Panc1 (cell line): ENCODE results near the gene RUNX1. TPM values are rescaled to one million over a fixed set of nuclear protein-coding genes. Genes with fewer than 3 reads are reported as not detected.

Experiments used
- ATAC-seq: fragments of 200-7000 bp; cut with Tn5 transposase; 2 replicates; pipeline ENCODE4 v1.9.1; 2020; ENCODE audit warnings: mild to moderate bottlenecking, moderate library complexity
- BruUV-seq: library from RNA; stranded (reverse); fragments of 400-500 nt; replicated peaks from 2 replicates; lab custom pipeline; 2021; lab: Mats Ljungman, UMichigan
- CTCF ChIA-PET: fragments of 300-600 bp; sonication (Branson Sonifier 250); formaldehyde crosslinking; loops from one replicate; lab custom pipeline; 2022; ENCODE audit warnings: antibody characterized with exemption; lab: Charles Lee
- POLR2A ChIA-PET: fragments of 300-600 bp; sonication (Branson Sonifier 250); formaldehyde crosslinking; loops from one replicate; lab custom pipeline; 2022; ENCODE audit warnings: antibody characterized with exemption; lab: Charles Lee
- DNase-seq: peaks from one replicate; pipeline ENCODE4 v3.0.0-alpha.2; 2010; ENCODE audit warnings: low read depth, low spot score
- H3K27ac ChIP-seq: 2 replicates; pipeline ENCODE4 v1.5.1; 2011; ENCODE audit warnings: mild to moderate bottlenecking, low read length, inconsistent platforms
- H3K27me3 ChIP-seq: fragments of 200-500 bp; sonication (Bioruptor generic); 2 replicates; pipeline ENCODE4 v1.6.0; 2014; ENCODE audit warnings: low read length, inconsistent platforms; ENCODE audit not compliant: control insufficient read depth, insufficient read depth
- H3K36me3 ChIP-seq: fragments of 200-500 bp; sonication (Bioruptor generic); 2 replicates; pipeline ENCODE4 v1.5.1; 2014; ENCODE audit warnings: inconsistent platforms, mild to moderate bottlenecking, low read length, moderate library complexity; ENCODE audit not compliant: control insufficient read depth, insufficient read depth
- H3K4me1 ChIP-seq: 2 replicates; pipeline ENCODE4 v1.5.1; 2011; ENCODE audit warnings: inconsistent platforms, mild to moderate bottlenecking, low read length, moderate library complexity; ENCODE audit not compliant: control insufficient read depth, insufficient read depth
- H3K4me3 ChIP-seq, 2 experiments: 2 replicates each; pipeline ENCODE4 v1.5.1; 2011 to 2012; ENCODE audit warnings: low read depth in 2 of 2, low read length in 2 of 2, mild to moderate bottlenecking in 2 of 2, inconsistent platforms in 1 of 2, moderate library complexity in 1 of 2
- H3K9me3 ChIP-seq: fragments of 200-500 bp; sonication (Bioruptor generic); 2 replicates; pipeline ENCODE4 v1.5.1; 2014; ENCODE audit warnings: low read depth, mild to moderate bottlenecking, inconsistent platforms, low read length, moderate library complexity; ENCODE audit not compliant: control insufficient read depth, insufficient read depth
- CTCF ChIP-seq: fragments of 450-650 bp; IDR thresholded peaks from 2 replicates; pipeline ENCODE4 v1.5.1; 2017; ENCODE audit warnings: mild to moderate bottlenecking
- POLR2AphosphoS5 ChIP-seq: IDR thresholded peaks from 2 replicates; pipeline ENCODE4 v1.6.1; 2012; ENCODE audit warnings: mild to moderate bottlenecking, low read depth, low read length, moderate library complexity
- REST ChIP-seq, 2 experiments: IDR thresholded peaks; 2 replicates each; pipeline ENCODE4 v1.6.1; 2011 to 2012; ENCODE audit warnings: low read depth in 2 of 2, control low read depth in 1 of 2, low read length in 1 of 2, mild to moderate bottlenecking in 1 of 2, moderate library complexity in 1 of 2; ENCODE audit not compliant: insufficient read depth in 1 of 2
- SIN3A ChIP-seq: IDR thresholded peaks from 2 replicates; pipeline ENCODE4 v1.6.1; 2012; ENCODE audit warnings: low read depth, mild to moderate bottlenecking, low read length, moderate library complexity, borderline replicate concordance; ENCODE audit not compliant: insufficient read depth
- TCF7L2 ChIP-seq: IDR thresholded peaks from 2 replicates; pipeline ENCODE4 v1.6.1; 2011; ENCODE audit warnings: mild to moderate bottlenecking, low read depth, low read length, inconsistent platforms
- in situ Hi-C: cut with HindIII; loops from 2 replicates; pipeline ENCODE4 v1.10.0; 2016; ENCODE audit warnings: low sequenced_read_pairs, low pct_unique_long_range_greater_than_20kb
- intact Hi-C: fragments of 100-400 bp; cut with micrococcal nuclease; formaldehyde crosslinking; loops from one replicate; pipeline ENCODE4 v1.10.0; 2022; ENCODE audit not compliant: unreplicated experiment
- total RNA-seq: library from RNA; stranded (reverse); gene quantifications from one replicate; pipeline ENCODE4 v1.2.1, GENCODE V29; 2021; ENCODE audit not compliant: unreplicated experiment

The RUNX1 gene
- total RNA-seq, 1 experiment from 2014 or later, result 22.4 TPM

- TF ChIP-seq SIN3A (no peak), TCF7L2 (no peak), POLR2AphosphoS5 (no peak), REST (IDR thresholded peaks at IDR 0.05; ENCODE audit: insufficient read depth in 1 of 2, low read depth in 2 of 2, low read length in 1 of 2) (no peak), CTCF (no peak)
- intact Hi-C loops (no loop called here), in situ Hi-C loops (no loop called here)
- ATAC-seq, result no peak
- H3K9me3 ChIP-seq, result no peaks in the 10 kb centered on the region
- no peak overlapping the region for H3K27ac ChIP-seq
- POLR2A ChIA-PET, result no interaction called here
- no TSS peak for BruUV-seq
- CTCF ChIA-PET, result no interaction called here
- no peaks in the 10 kb centered on the region for H3K4me1 ChIP-seq
- no peak overlapping the region for H3K4me3 ChIP-seq
- DNase-seq, result no peak
- no peaks in the 10 kb centered on the region for H3K36me3 ChIP-seq
- H3K27me3 ChIP-seq, result no peaks in the 10 kb centered on the region
Observed at GRCh38 chr21:35084869-35085268, 35.8 kb upstream of the RUNX1 start.

GRCh38 chr21:35083246-35083645 is 34.1 kb upstream of the RUNX1 start:
- intact Hi-C loops, result no loop called here
- ATAC-seq, result no peak
- Histone ChIP-seq H3K27ac (no peak overlapping the region), H3K4me1 (no peaks in the 10 kb centered on the region), H3K4me3 (no peak overlapping the region), H3K9me3 (no peaks in the 10 kb centered on the region), H3K27me3 (no peaks in the 10 kb centered on the region), H3K36me3 (no peaks in the 10 kb centered on the region)
- no peak for DNase-seq
- in situ Hi-C loops, result no loop called here
- TF ChIP-seq SIN3A, result no peak
- ChIA-PET CTCF (no interaction called here), POLR2A (no interaction called here)
- no TSS peak for BruUV-seq

- no peak for TF ChIP-seq POLR2AphosphoS5
- no peak for TF ChIP-seq SIN3A
- TF ChIP-seq CTCF, result no peak
- TF ChIP-seq TCF7L2, result no peak
- no peak for TF ChIP-seq REST (IDR thresholded peaks at IDR 0.05; ENCODE audit: insufficient read depth in 1 of 2, low read depth in 2 of 2, low read length in 1 of 2)
- in situ Hi-C loops, result no loop called here
- CTCF ChIA-PET, result no interaction called here
Observed at GRCh38 chr21:35081861-35082260, 32.8 kb upstream of the RUNX1 start.

More at GRCh38 chr21:35081861-35082260, 32.8 kb upstream of the RUNX1 start:
- BruUV-seq, result no TSS peak
- Histone ChIP-seq H3K4me1 (no peaks in the 10 kb centered on the region), H3K27me3 (no peaks in the 10 kb centered on the region), H3K27ac (no peak overlapping the region), H3K36me3 (no peaks in the 10 kb centered on the region), H3K4me3 (no peak overlapping the region), H3K9me3 (no peaks in the 10 kb centered on the region)
- no peak for ATAC-seq
- DNase-seq, result no peak
- intact Hi-C loops, result no loop called here
- POLR2A ChIA-PET, result no interaction called here
